GM12873 (cell line): ENCODE results near the gene MACROD1.

ENCODE experiments used
- CTCF ChIP-seq: IDR thresholded peaks from 2 replicates; pipeline ENCODE4 v1.5.1; 2012; ENCODE audit warnings: low read depth, mild to moderate bottlenecking, moderate library complexity, low read length, control low read depth; ENCODE audit not compliant: insufficient read depth; ENCODE audit errors: missing control alignments

The MACROD1 gene

GRCh38 chr11:64057890-64058289 lies 108.0 kb downstream of the MACROD1 start:
- no peak for TF ChIP-seq CTCF

- no peak for TF ChIP-seq CTCF
These were observed 109.1 kb downstream of the MACROD1 start for GRCh38 chr11:64056861-64057260.

GRCh38 chr11:64056213-64056785 lies 109.6 kb downstream of the MACROD1 start:
- TF ChIP-seq CTCF, result no peak

- no peak for TF ChIP-seq CTCF
These were observed 110.8 kb downstream of the MACROD1 start for GRCh38 chr11:64055077-64055476.

GRCh38 chr11:64053699-64054098 lies 112.2 kb downstream of the MACROD1 start:
- no peak for TF ChIP-seq CTCF

- TF ChIP-seq CTCF, result no peak
These were observed 112.8 kb downstream of the MACROD1 start for GRCh38 chr11:64052938-64053622.

GRCh38 chr11:64052436-64052835 lies 113.5 kb downstream of the MACROD1 start:
- no peak for TF ChIP-seq CTCF
